Caco-2 (cell line): ENCODE results near the gene OSBPL1A. TPM values are rescaled to one million over a fixed set of nuclear protein-coding genes. Genes with fewer than 3 reads are reported as not detected.

Experiments used
- BruUV-seq: library from RNA; stranded (reverse); fragments of 400-500 nt; replicated peaks from 2 replicates; lab custom pipeline; 2021; lab: Mats Ljungman, UMichigan
- CTCF ChIA-PET: fragments of 300-600 bp; sonication (Branson Sonifier 250); formaldehyde crosslinking; loops from one replicate; lab custom pipeline; 2022; ENCODE audit warnings: antibody characterized with exemption; lab: Charles Lee
- POLR2A ChIA-PET: fragments of 300-600 bp; sonication (Branson Sonifier 250); formaldehyde crosslinking; loops from one replicate; lab custom pipeline; 2022; ENCODE audit warnings: antibody characterized with exemption; lab: Charles Lee
- DNase-seq, 2 experiments: peaks; one replicate each; pipeline versions ENCODE4 v3.0.0 to v3.0.0-alpha.2; 2020 to 2022
- H3K27me3 ChIP-seq: replicated peaks from 2 replicates; pipeline ENCODE4 v1.6.0; 2011; ENCODE audit warnings: low read length; ENCODE audit not compliant: control insufficient read depth, insufficient read depth
- H3K36me3 ChIP-seq: 2 replicates; pipeline ENCODE4 v1.5.1; 2011; ENCODE audit warnings: low read length; ENCODE audit not compliant: control insufficient read depth, insufficient read depth
- H3K4me1 ChIP-seq: fragments of 250-450 bp; sonication (Bioruptor Pico); 2 replicates; pipeline ENCODE4 v1.5.1; 2020; ENCODE audit warnings: mild to moderate bottlenecking
- H3K4me3 ChIP-seq: 2 replicates; pipeline ENCODE4 v1.5.1; 2011; ENCODE audit warnings: low read depth, mild to moderate bottlenecking, control low read depth, low read length
- H3K9me3 ChIP-seq: fragments of 250-450 bp; sonication (Bioruptor Pico); 2 replicates; pipeline ENCODE4 v1.5.1; 2020; ENCODE audit warnings: mild to moderate bottlenecking, moderate library complexity
- H3K27ac Mint-ChIP-seq: one replicate; pipeline ENCODE4 v1.8.0; 2022; ENCODE audit warnings: mixed read lengths; ENCODE audit not compliant: unreplicated experiment
- H3K27me3 Mint-ChIP-seq: one replicate; pipeline ENCODE4 v1.8.0; 2022; ENCODE audit warnings: mixed read lengths; ENCODE audit not compliant: insufficient read depth, unreplicated experiment
- H3K36me3 Mint-ChIP-seq: one replicate; pipeline ENCODE4 v1.8.0; 2022; ENCODE audit warnings: mild to moderate bottlenecking, mixed read lengths; ENCODE audit not compliant: insufficient read depth, unreplicated experiment
- H3K4me1 Mint-ChIP-seq: one replicate; pipeline ENCODE4 v1.8.0; 2022; ENCODE audit warnings: low read depth, mixed read lengths; ENCODE audit not compliant: unreplicated experiment
- H3K4me3 Mint-ChIP-seq: one replicate; pipeline ENCODE4 v1.8.0; 2022; ENCODE audit warnings: mild to moderate bottlenecking, moderate library complexity, mixed read lengths; ENCODE audit not compliant: unreplicated experiment
- H3K9me3 Mint-ChIP-seq: one replicate; pipeline ENCODE4 v1.8.0; 2022; ENCODE audit warnings: mixed read lengths; ENCODE audit not compliant: unreplicated experiment
- CTCF ChIP-seq, 2 experiments: fragments of 200-600 bp in 1 of 2; IDR thresholded peaks; 1 replicate in 1 of 2; 2 replicates in 1 of 2; pipeline versions ENCODE4 v1.5.1 to v1.8.0; 2011 to 2022; ENCODE audit warnings: antibody characterized with exemption in 1 of 2, control low read depth in 1 of 2, inconsistent platforms in 1 of 2, low read depth in 1 of 2, low read length in 1 of 2, mild to moderate bottlenecking in 1 of 2, moderate library complexity in 1 of 2; ENCODE audit not compliant: insufficient read depth in 1 of 2, severe bottlenecking in 1 of 2, unreplicated experiment in 1 of 2
- intact Hi-C: fragments of 100-400 bp; cut with micrococcal nuclease; formaldehyde crosslinking; loops from one replicate; pipeline ENCODE4 v1.10.0; 2022; ENCODE audit not compliant: unreplicated experiment
- total RNA-seq: library from RNA; stranded (reverse); gene quantifications from 2 replicates; pipeline ENCODE4 v1.2.3, GENCODE V29; 2022

Gene OSBPL1A
- total RNA-seq, 1 experiment from 2014 or later: 15.7 TPM

- no peaks in the 10 kb centered on the region for H3K9me3 Mint-ChIP-seq
- H3K36me3 Mint-ChIP-seq: no peaks in the 10 kb centered on the region
- Histone ChIP-seq H3K36me3 (no peaks in the 10 kb centered on the region), H3K4me3 (no peak overlapping the region), H3K9me3 (no peaks in the 10 kb centered on the region), H3K4me1 (no peaks in the 10 kb centered on the region), H3K27me3 (no peaks in the 10 kb centered on the region)
- no peak for TF ChIP-seq CTCF (IDR thresholded peaks at IDR 0.05; ENCODE audit: insufficient read depth in 1 of 2, low read depth in 1 of 2, low read length in 1 of 2, severe bottlenecking in 1 of 2, unreplicated experiment in 1 of 2)
- H3K27me3 Mint-ChIP-seq: no peaks in the 10 kb centered on the region
- no TSS peak for BruUV-seq
- H3K4me3 Mint-ChIP-seq: no peak overlapping the region
- H3K27ac Mint-ChIP-seq: no peak overlapping the region
- CTCF ChIA-PET: interaction anchor here (1.4 kb wide), 1 partner anchor 12 kb away, joined by 4 read pairs; no protein-coding TSS in a partner anchor
- H3K4me1 Mint-ChIP-seq: no peaks in the 10 kb centered on the region
- no peak for DNase-seq
- intact Hi-C loops: no loop called here
- POLR2A ChIA-PET: no interaction called here
Measured at GRCh38 chr18:24187689-24188088, 209.9 kb downstream of the OSBPL1A start.

GRCh38 chr18:24187049-24187448 is 210.6 kb downstream of the OSBPL1A start:
- H3K36me3 ChIP-seq: no peaks in the 10 kb centered on the region
- Mint-ChIP-seq H3K4me1 (no peaks in the 10 kb centered on the region), H3K36me3 (no peaks in the 10 kb centered on the region), H3K27me3 (no peaks in the 10 kb centered on the region), H3K4me3 (no peak overlapping the region), H3K27ac (peak overlapping the region; percentile 76), H3K9me3 (no peaks in the 10 kb centered on the region)
- H3K4me3 ChIP-seq: no peak overlapping the region
- BruUV-seq: no TSS peak
- H3K27me3 ChIP-seq: no peaks in the 10 kb centered on the region
- no peak for TF ChIP-seq CTCF (IDR thresholded peaks at IDR 0.05; ENCODE audit: insufficient read depth in 1 of 2, low read depth in 1 of 2, low read length in 1 of 2, severe bottlenecking in 1 of 2, unreplicated experiment in 1 of 2)
- no peaks in the 10 kb centered on the region for H3K9me3 ChIP-seq
- ChIA-PET POLR2A (no interaction called here), CTCF (no interaction called here)
- intact Hi-C loops: no loop called here
- H3K4me1 ChIP-seq: no peaks in the 10 kb centered on the region
- no peak for DNase-seq

GRCh38 chr18:24185805-24186204 is 211.8 kb downstream of the OSBPL1A start:
- BruUV-seq: no TSS peak
- H3K4me1 ChIP-seq: no peaks in the 10 kb centered on the region
- TF ChIP-seq CTCF (IDR thresholded peaks at IDR 0.05; ENCODE audit: insufficient read depth in 1 of 2, low read depth in 1 of 2, low read length in 1 of 2, severe bottlenecking in 1 of 2, unreplicated experiment in 1 of 2): no peak
- Mint-ChIP-seq H3K36me3 (no peaks in the 10 kb centered on the region), H3K27me3 (no peaks in the 10 kb centered on the region), H3K4me1 (no peaks in the 10 kb centered on the region), H3K27ac (no peak overlapping the region), H3K9me3 (no peaks in the 10 kb centered on the region), H3K4me3 (no peak overlapping the region)
- no peak for DNase-seq
- H3K27me3 ChIP-seq: no peaks in the 10 kb centered on the region
- CTCF ChIA-PET: no interaction called here
- no peak overlapping the region for H3K4me3 ChIP-seq
- no peaks in the 10 kb centered on the region for H3K36me3 ChIP-seq
- intact Hi-C loops: no loop called here
- H3K9me3 ChIP-seq: no peaks in the 10 kb centered on the region
- POLR2A ChIA-PET: no interaction called here
